ENCODE measurements around the gene LPAR3. TPM values are rescaled to one million over a fixed set of nuclear protein-coding genes. Genes with fewer than 3 reads are reported as not detected.

LPAR3 gene
- polyA plus RNA-seq, 2 donors = 4.0 to 5.2 TPM

DNA sequence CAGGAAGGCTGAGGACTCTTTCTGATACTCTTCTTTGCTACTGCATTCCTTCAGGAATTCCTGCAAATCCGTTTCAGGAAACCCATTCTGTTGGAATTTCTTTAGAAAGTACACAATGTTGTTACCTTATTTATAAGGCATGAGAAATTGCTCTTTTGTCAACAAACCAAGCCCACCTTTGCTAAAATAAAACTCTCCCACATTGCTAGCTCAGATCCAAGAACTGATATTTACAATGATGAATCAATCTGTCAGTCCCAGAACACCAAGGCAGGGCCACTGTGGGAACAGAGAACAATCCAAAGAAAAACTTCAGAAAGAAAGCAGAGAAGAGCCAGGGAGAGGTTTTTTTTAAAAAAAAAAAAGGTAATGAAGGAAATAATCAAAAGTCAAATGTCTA is 36.6 kb upstream of the LPAR3 start:
- WGBS, 2 donors = 63 to 73% methylated on average over 1 of the region's 1 CpG
- Histone ChIP-seq H3K27me3 (ENCODE audit: control insufficient read depth in 1 of 2, insufficient read depth in 2 of 2, low read length in 2 of 2) (no peaks in the 10 kb centered on the region), H3K4me3 (ENCODE audit: low read depth in 1 of 2, low read length in 2 of 2) (no peak overlapping the region), H3K9me3 (ENCODE audit: control insufficient read depth in 2 of 2, insufficient read depth in 1 of 2, low read depth in 1 of 2, low read length in 1 of 2) (no peaks in the 10 kb centered on the region), H3K4me1 (ENCODE audit: control insufficient read depth in 2 of 2, insufficient read depth in 2 of 2, low read length in 1 of 2) (no peaks in the 10 kb centered on the region), H3K36me3 (ENCODE audit: control insufficient read depth in 2 of 2, insufficient read depth in 2 of 2, low read length in 1 of 2) (no peaks in the 10 kb centered on the region), H3K27ac (ENCODE audit: low read depth in 2 of 2, low read length in 1 of 2) (no peak overlapping the region)

GRCh38 chr1:84928979-84929378 is 36.0 kb upstream of the LPAR3 start:
- H3K4me1 ChIP-seq (ENCODE audit: control insufficient read depth in 2 of 2, insufficient read depth in 2 of 2, low read length in 1 of 2) = no peaks in the 10 kb centered on the region
- WGBS, 2 donors = 74 to 80% methylated on average over 4 of the region's 4 CpGs
- no peaks in the 10 kb centered on the region for H3K27me3 ChIP-seq (ENCODE audit: control insufficient read depth in 1 of 2, insufficient read depth in 2 of 2, low read length in 2 of 2)
- H3K36me3 ChIP-seq (ENCODE audit: control insufficient read depth in 2 of 2, insufficient read depth in 2 of 2, low read length in 1 of 2) = no peaks in the 10 kb centered on the region
- no peaks in the 10 kb centered on the region for H3K9me3 ChIP-seq (ENCODE audit: control insufficient read depth in 2 of 2, insufficient read depth in 1 of 2, low read depth in 1 of 2, low read length in 1 of 2)
- H3K4me3 ChIP-seq (ENCODE audit: low read depth in 1 of 2, low read length in 2 of 2) = no peak overlapping the region
- H3K27ac ChIP-seq (ENCODE audit: low read depth in 2 of 2, low read length in 1 of 2) = no peak overlapping the region

- H3K4me1 ChIP-seq (ENCODE audit: control insufficient read depth in 2 of 2, insufficient read depth in 2 of 2, low read length in 1 of 2) = peaks cover 3 to 4% of the 10 kb centered on the region in 2 donors
- no peak overlapping the region for H3K4me3 ChIP-seq (ENCODE audit: low read depth in 1 of 2, low read length in 2 of 2)
- H3K27ac ChIP-seq (ENCODE audit: low read depth in 2 of 2, low read length in 1 of 2) = peak overlapping the region in 1 of 2 donors; percentile 41
- no peaks in the 10 kb centered on the region for H3K9me3 ChIP-seq (ENCODE audit: control insufficient read depth in 2 of 2, insufficient read depth in 1 of 2, low read depth in 1 of 2, low read length in 1 of 2)
- no peaks in the 10 kb centered on the region for H3K36me3 ChIP-seq (ENCODE audit: control insufficient read depth in 2 of 2, insufficient read depth in 2 of 2, low read length in 1 of 2)
- 51 to 65% methylated on average over 3 of the region's 3 CpGs for WGBS, 2 donors
- H3K27me3 ChIP-seq (ENCODE audit: control insufficient read depth in 1 of 2, insufficient read depth in 2 of 2, low read length in 2 of 2) = no peaks in the 10 kb centered on the region
These were observed 30.3 kb upstream of the LPAR3 start for GRCh38 chr1:84923317-84923716.

DNA sequence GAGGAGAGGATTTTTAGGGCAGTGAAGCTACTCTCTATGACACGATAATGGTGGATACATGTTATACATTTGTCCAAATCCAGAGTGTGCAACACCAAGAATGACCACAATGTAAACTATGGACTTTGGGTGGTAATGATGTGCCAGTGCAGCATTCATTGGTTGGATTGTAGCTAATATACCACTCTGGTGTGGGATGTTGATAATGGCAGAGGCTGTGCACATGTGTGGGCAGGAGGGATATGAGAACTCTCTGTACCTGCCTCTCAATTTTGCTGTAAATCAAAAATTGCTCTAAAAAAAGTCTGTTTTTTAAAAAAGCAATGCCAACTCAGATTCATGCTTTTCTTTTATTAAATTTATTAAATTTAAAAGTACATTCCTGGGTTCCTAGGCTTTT is 27.2 kb upstream of the LPAR3 start:
- 94 to 100% methylated on average over 1 of the region's 1 CpG for WGBS, 2 donors
- H3K36me3 ChIP-seq (ENCODE audit: control insufficient read depth in 2 of 2, insufficient read depth in 2 of 2, low read length in 1 of 2) = no peaks in the 10 kb centered on the region
- no peak overlapping the region for H3K4me3 ChIP-seq (ENCODE audit: low read depth in 1 of 2, low read length in 2 of 2)
- no peaks in the 10 kb centered on the region for H3K27me3 ChIP-seq (ENCODE audit: control insufficient read depth in 1 of 2, insufficient read depth in 2 of 2, low read length in 2 of 2)
- peaks cover 3 to 4% of the 10 kb centered on the region in 2 donors for H3K4me1 ChIP-seq (ENCODE audit: control insufficient read depth in 2 of 2, insufficient read depth in 2 of 2, low read length in 1 of 2)
- H3K27ac ChIP-seq (ENCODE audit: low read depth in 2 of 2, low read length in 1 of 2) = no peak overlapping the region
- H3K9me3 ChIP-seq (ENCODE audit: control insufficient read depth in 2 of 2, insufficient read depth in 1 of 2, low read depth in 1 of 2, low read length in 1 of 2) = no peaks in the 10 kb centered on the region

GRCh38 chr1:84919461-84919970 is 26.5 kb upstream of the LPAR3 start:
- 48 to 65% methylated on average over 4 of the region's 4 CpGs for WGBS, 2 donors
- no peak overlapping the region for H3K27ac ChIP-seq (ENCODE audit: low read depth in 2 of 2, low read length in 1 of 2)
- H3K4me3 ChIP-seq (ENCODE audit: low read depth in 1 of 2, low read length in 2 of 2) = no peak overlapping the region
- H3K4me1 ChIP-seq (ENCODE audit: control insufficient read depth in 2 of 2, insufficient read depth in 2 of 2, low read length in 1 of 2) = peaks cover 3 to 4% of the 10 kb centered on the region in 2 donors
- H3K9me3 ChIP-seq (ENCODE audit: control insufficient read depth in 2 of 2, insufficient read depth in 1 of 2, low read depth in 1 of 2, low read length in 1 of 2) = no peaks in the 10 kb centered on the region
- no peaks in the 10 kb centered on the region for H3K27me3 ChIP-seq (ENCODE audit: control insufficient read depth in 1 of 2, insufficient read depth in 2 of 2, low read length in 2 of 2)
- no peaks in the 10 kb centered on the region for H3K36me3 ChIP-seq (ENCODE audit: control insufficient read depth in 2 of 2, insufficient read depth in 2 of 2, low read length in 1 of 2)

DNA sequence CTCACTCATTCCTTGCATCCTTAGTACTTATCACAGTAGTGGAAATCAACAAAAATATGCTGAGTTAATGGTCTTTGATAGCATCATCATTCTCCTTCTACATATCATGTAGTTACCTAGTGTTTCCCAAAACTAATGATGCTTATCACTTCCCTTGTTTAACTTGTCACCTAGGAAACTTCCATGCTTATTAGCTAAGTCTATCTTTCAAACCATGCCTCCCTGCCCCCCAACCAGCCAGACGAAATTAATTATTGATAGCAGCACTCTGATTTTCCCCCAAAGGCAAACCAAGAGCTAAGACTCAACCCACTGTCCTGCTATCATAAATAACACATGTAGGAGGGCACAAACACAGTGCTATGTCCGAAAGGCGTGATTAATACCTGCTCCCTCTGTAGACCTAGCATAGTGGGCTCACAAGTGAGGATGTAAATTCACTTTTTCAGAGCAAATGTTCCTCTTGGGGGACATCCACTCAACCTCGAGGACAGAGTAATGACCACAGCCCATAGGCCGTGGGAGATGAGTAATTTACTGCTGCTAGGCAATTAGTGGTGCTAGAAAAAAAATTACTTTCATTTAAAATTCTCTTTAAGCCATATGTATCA is 25.8 kb upstream of the LPAR3 start:
- Histone ChIP-seq H3K4me3 (ENCODE audit: low read depth in 1 of 2, low read length in 2 of 2) (no peak overlapping the region), H3K9me3 (ENCODE audit: control insufficient read depth in 2 of 2, insufficient read depth in 1 of 2, low read depth in 1 of 2, low read length in 1 of 2) (no peaks in the 10 kb centered on the region), H3K27me3 (ENCODE audit: control insufficient read depth in 1 of 2, insufficient read depth in 2 of 2, low read length in 2 of 2) (no peaks in the 10 kb centered on the region), H3K36me3 (ENCODE audit: control insufficient read depth in 2 of 2, insufficient read depth in 2 of 2, low read length in 1 of 2) (no peaks in the 10 kb centered on the region), H3K27ac (ENCODE audit: low read depth in 2 of 2, low read length in 1 of 2) (no peak overlapping the region), H3K4me1 (ENCODE audit: control insufficient read depth in 2 of 2, insufficient read depth in 2 of 2, low read length in 1 of 2) (peaks cover 3 to 4% of the 10 kb centered on the region in 2 donors)
- 78 to 80% methylated on average over 5 of the region's 5 CpGs for WGBS, 2 donors

DNA sequence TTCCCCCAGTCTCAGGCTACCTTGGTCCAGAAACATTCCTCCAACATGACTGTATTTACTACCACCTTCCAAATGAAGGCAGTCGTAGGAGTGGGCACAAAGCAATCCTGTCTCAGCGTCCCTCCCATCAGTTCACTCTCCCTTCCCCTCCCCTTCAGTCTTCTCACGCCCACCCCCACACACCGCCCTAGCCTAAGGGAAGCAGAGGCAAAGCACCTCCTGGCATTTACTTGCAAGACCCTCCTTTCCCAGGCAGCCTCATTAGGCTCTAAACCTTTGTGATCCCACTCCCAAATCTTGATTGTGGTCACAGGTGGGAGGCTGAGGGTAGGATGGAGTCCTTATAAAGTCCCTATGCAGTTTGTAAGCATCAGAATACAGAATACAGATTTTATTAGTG is 23.9 kb upstream of the LPAR3 start:
- Histone ChIP-seq H3K4me1 (ENCODE audit: control insufficient read depth in 2 of 2, insufficient read depth in 2 of 2, low read length in 1 of 2) (no peaks in the 10 kb centered on the region), H3K36me3 (ENCODE audit: control insufficient read depth in 2 of 2, insufficient read depth in 2 of 2, low read length in 1 of 2) (no peaks in the 10 kb centered on the region), H3K27me3 (ENCODE audit: control insufficient read depth in 1 of 2, insufficient read depth in 2 of 2, low read length in 2 of 2) (no peaks in the 10 kb centered on the region), H3K4me3 (ENCODE audit: low read depth in 1 of 2, low read length in 2 of 2) (no peak overlapping the region), H3K9me3 (ENCODE audit: control insufficient read depth in 2 of 2, insufficient read depth in 1 of 2, low read depth in 1 of 2, low read length in 1 of 2) (no peaks in the 10 kb centered on the region), H3K27ac (ENCODE audit: low read depth in 2 of 2, low read length in 1 of 2) (no peak overlapping the region)
- WGBS, 2 donors = 76 to 90% methylated on average over 4 of the region's 4 CpGs

DNA sequence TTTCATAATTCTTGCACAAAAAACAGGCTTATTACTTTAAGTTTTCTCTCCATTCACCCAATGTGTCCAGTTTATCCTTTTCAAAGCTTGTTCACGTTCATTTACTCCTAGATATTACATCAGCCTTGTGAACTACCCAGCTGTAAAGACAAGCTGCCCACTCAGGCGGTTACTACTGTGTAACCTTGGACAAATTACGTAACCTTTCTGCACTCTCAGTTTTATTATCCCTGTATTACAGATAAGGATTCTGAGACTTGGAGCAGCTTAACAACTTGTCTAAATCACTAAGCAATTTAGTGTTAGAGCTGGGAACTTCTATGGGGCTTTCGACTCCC is 20.5 kb upstream of the LPAR3 start:
- no peaks in the 10 kb centered on the region for H3K27me3 ChIP-seq (ENCODE audit: control insufficient read depth in 1 of 2, insufficient read depth in 2 of 2, low read length in 2 of 2)
- no peaks in the 10 kb centered on the region for H3K9me3 ChIP-seq (ENCODE audit: control insufficient read depth in 2 of 2, insufficient read depth in 1 of 2, low read depth in 1 of 2, low read length in 1 of 2)
- H3K4me3 ChIP-seq (ENCODE audit: low read depth in 1 of 2, low read length in 2 of 2) = no peak overlapping the region
- no peaks in the 10 kb centered on the region for H3K4me1 ChIP-seq (ENCODE audit: control insufficient read depth in 2 of 2, insufficient read depth in 2 of 2, low read length in 1 of 2)
- no peaks in the 10 kb centered on the region for H3K36me3 ChIP-seq (ENCODE audit: control insufficient read depth in 2 of 2, insufficient read depth in 2 of 2, low read length in 1 of 2)
- H3K27ac ChIP-seq (ENCODE audit: low read depth in 2 of 2, low read length in 1 of 2) = no peak overlapping the region
- 49 to 60% methylated on average over 4 of the region's 4 CpGs for WGBS, 2 donors

- WGBS, 2 donors = 60 to 71% methylated on average over 3 of the region's 3 CpGs
- Histone ChIP-seq H3K27me3 (ENCODE audit: control insufficient read depth in 1 of 2, insufficient read depth in 2 of 2, low read length in 2 of 2) (no peaks in the 10 kb centered on the region), H3K4me3 (ENCODE audit: low read depth in 1 of 2, low read length in 2 of 2) (no peak overlapping the region), H3K9me3 (ENCODE audit: control insufficient read depth in 2 of 2, insufficient read depth in 1 of 2, low read depth in 1 of 2, low read length in 1 of 2) (no peaks in the 10 kb centered on the region), H3K4me1 (ENCODE audit: control insufficient read depth in 2 of 2, insufficient read depth in 2 of 2, low read length in 1 of 2) (no peaks in the 10 kb centered on the region), H3K27ac (ENCODE audit: low read depth in 2 of 2, low read length in 1 of 2) (no peak overlapping the region), H3K36me3 (ENCODE audit: control insufficient read depth in 2 of 2, insufficient read depth in 2 of 2, low read length in 1 of 2) (no peaks in the 10 kb centered on the region)
These were observed 19.9 kb upstream of the LPAR3 start for GRCh38 chr1:84912726-84913554.

All from esophagus (tissue), 2 donors.